T follicular helper cell (primary cell): ENCODE data around the gene ZNF222.

Experiments used
- DNase-seq: peaks from one replicate; pipeline ENCODE4 v3.0.0-alpha.2; 2020; ENCODE audit warnings: low read depth
- total RNA-seq, 2 experiments: gene quantifications; one replicate each; lab custom pipeline; 2026; lab: John Stamatoyannopoulos, UW

The ZNF222 gene
- 4.1 to 7.9 reads per million in 2 experiments for total RNA-seq

GRCh38 chr19:44025217-44025936, at the start of gene ZNF222:
ZNF222 (plus strand) TSS chr19:44025379; CDS start chr19:44025437, 58 bp downstream.
- peak; percentile 61 for DNase-seq

DNA sequence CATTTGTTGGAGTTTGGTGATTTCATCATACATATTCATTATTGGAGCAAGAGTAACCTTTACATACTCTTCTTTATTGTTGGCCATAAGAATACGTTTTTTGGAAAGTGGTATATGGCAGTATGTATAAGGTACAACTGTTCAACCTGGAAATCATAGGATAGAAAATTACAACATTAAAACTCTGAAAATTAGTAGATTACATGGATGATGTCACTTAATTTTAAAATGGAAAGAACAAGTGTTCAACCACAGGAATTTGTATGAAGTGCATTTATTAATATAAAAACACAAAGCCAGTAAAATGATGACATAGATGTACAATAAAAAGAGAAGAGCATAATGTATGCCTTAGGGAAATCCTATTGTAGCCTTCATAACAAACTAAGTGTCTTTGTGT, 48.4 kb upstream of the ZNF222 start:
- DNase-seq = no peak

DNA sequence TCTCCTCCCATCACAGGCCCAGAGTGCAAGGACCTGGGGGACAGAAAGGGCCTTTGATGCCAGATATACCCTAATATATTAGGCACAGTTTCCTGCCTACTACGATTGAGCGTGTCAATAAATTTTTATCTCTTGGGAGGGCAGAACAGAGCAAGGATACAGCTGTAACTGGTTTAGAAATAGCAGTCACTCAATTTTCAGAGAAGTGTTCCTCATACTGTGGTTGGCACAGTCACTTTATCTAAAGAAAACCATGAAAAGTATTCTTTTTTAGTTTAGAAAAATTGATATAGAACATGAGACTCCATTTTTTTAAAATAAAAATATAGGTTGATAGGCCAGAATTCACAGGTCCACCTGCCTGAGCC, 41.7 kb upstream of the ZNF222 start:
- DNase-seq = no peak

GRCh38 chr19:43983912-43984686, 41.1 kb upstream of the ZNF222 start, which contains the start of gene ZNF155:
ZNF155 (plus strand) TSS chr19:43984188; CDS start chr19:43988544, 4,356 bp downstream.
- peak; percentile 42 for DNase-seq

GRCh38 chr19:43984687-43985000, 40.5 kb upstream of the ZNF222 start:
- no peak for DNase-seq

DNA sequence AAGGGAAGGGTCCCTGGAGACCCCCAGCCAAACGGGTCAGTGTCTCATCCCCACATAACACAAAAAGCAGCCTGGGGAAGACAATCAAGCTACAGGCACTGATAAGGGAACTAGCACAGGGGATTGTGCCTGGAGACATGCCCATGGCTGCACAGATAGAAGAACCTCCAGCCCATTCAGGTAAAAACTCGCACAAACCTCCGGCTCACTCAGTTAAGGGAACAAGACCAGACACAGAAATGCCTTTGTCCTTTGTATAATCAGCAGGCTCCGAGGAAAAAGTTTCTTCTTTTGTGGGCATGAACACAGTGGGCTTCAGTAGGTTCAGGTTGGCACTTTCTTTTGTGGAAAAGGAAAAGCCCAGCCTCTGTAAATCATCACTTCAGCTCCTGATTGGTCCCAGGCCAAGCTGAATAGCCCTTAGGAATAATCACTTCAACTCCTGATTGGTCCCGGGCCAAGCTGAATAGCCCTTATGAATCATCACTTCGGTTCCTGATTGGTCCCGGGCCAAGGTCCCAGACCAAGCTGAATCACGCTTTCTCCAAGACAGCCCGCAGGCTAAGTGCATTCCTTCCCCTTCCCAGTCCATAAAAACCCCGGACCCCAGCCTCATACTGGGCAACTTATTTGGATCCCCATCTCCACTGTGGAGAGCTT, 27.4 kb upstream of the ZNF222 start:
- no peak for DNase-seq

DNA sequence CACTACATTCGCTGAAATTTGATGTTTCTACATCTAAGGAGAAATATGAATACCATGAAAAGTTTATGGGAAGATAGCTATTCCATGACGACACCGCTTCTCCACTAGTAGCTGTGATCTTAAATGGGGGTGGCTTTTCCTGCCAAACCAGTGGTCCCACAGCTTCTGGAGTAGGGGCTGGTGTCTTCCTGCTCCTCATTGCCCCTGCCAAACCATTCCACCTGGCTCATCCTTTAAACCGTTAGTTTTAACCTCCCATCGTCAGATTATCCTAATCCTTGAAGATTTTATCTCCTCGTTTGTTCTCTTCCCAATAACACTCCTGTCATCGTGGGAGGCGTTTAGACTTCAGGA, 23.0 kb upstream of the ZNF222 start:
- DNase-seq = no peak

DNA sequence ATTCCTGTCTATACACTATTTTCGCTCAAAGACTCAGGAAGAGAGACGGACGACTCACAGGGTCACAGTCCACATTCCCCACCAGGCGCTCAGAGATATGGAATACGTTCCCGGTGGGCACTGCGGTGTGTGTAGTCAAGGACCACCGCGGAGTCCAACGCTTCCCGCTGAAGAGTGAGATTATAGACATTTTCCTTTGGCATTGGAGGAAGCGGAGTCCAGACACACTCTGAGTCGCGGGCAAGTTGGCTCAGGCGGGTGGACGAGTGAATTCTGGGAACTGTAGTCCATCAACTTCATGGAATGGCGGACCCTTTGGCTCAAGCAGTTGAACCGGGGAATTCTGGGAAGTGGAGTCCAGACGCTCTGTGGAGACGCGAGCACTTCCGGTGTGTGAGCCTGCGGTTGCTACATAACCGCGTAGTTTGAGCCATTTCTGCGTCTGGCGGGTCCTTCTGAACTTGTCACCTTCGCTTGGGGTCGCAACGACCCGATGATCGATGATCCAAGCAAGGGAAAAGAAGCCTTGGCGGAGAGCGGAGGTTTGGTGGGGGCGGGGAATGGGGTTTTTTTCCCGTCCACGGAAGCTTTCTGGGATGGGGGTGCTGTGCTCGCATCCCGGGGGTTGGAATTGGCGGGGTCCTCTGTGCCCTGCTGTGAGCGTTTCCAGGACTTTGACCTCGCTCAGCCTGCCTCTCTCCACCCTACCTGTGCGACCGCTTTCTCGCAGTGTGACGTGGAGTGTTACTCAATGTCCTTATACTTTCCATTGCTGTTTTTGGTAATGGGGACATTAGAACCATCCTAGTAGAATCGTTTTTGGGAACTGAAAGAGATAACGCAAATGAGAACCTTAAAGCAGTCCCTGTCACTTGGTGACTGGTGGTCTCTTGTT, 22.4 kb upstream of the ZNF222 start, which contains the start of gene ZNF230:
ZNF230 (plus strand) TSS at position 392 of the 895 bp plus-strand sequence. CDS start 4,122 bp downstream, outside the sequence.
- peak; percentile 75 for DNase-seq

GRCh38 chr19:44003461-44004009, 21.6 kb upstream of the ZNF222 start:
- DNase-seq = no peak

- no peak for DNase-seq
Measured at GRCh38 chr19:44005973-44006372, 19.2 kb upstream of the ZNF222 start.

DNA sequence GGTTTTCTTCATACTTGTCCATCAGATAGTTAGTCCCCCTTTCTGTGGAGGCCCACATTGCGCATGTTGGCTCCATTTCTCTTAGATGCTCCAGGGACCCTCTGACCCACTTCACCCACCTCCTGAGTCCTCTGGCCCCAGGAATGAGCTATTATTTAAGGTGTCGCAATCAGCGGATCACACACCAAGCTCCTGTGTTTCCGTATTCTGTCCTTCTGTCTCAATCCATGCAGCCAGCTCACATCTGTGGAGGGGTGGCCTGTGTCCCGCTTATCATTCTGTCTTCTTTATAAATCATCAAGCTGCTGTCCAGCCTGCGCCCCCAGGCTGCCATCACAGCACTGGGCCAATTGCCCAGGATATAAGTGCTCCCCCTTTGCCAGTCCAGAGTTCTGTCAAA, 17.7 kb upstream of the ZNF222 start:
- no peak for DNase-seq

DNA sequence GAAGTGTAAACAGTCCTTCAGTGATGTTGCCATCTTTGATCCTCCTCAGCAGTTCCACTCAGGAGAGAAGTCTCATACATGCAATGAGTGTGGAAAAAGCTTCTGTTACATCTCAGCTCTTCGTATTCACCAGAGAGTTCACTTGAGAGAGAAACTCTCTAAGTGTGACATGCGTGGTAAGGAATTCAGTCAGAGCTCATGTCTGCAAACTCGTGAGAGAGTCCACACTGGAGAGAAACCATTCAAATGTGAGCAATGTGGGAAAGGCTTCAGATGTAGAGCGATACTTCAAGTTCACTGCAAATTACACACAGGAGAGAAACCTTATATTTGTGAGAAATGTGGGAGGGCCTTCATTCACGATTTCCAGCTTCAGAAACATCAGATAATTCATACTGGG, 14.7 kb upstream of the ZNF222 start:
- DNase-seq = no peak

GRCh38 chr19:44019498-44019897, 5.7 kb upstream of the ZNF222 start:
- no peak for DNase-seq

- no peak for DNase-seq
Measured at GRCh38 chr19:44021221-44021620, 4.0 kb upstream of the ZNF222 start.

- no peak for DNase-seq
Measured at GRCh38 chr19:44024900-44025216, 321 bp upstream of the ZNF222 start.

GRCh38 chr19:44026622-44027021, 1.4 kb downstream of the ZNF222 start:
- no peak for DNase-seq

DNA sequence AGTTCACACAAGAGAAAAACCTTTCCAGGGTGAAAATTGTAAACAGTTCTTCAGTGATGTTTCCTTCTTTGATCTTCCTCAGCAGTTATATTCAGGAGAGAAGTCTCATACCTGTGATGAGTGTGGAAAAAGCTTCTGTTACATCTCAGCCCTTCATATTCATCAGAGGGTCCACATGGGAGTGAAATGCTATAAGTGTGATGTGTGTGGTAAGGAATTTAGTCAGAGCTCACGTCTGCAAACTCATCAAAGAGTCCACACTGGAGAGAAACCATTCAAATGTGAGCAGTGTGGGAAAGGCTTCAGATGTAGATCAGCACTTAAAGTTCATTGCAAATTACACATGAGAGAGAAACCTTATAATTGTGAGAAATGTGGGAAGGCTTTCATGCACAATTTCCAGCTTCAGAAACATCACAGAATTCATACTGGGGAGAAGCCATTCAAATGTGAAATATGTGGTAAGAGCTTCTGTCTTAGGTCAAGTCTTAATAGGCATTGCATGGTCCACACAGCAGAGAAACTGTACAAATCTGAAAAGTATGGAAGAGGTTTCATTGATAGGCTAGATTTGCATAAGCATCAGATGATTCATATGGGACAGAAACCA, 6.9 kb downstream of the ZNF222 start:
- no peak for DNase-seq

DNA sequence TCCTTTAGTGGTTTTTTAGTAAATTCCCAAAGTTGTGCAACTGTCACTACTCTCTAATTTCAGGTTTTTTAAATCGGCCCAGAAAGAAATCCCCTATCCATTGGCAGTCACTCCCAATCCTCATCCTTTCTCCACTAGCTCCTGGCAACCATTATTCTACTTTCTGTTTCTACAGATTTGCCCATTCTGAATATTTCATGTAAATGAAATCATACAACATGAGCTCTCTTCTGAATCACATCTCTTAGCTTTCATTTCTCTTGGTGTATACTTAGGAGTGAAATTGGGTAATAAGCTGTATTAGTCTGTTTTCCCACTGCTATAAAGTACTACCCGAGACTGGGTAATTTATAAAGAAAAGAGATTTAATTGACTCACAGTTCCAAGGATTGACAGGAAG, 17.0 kb downstream of the ZNF222 start:
- no peak for DNase-seq

DNA sequence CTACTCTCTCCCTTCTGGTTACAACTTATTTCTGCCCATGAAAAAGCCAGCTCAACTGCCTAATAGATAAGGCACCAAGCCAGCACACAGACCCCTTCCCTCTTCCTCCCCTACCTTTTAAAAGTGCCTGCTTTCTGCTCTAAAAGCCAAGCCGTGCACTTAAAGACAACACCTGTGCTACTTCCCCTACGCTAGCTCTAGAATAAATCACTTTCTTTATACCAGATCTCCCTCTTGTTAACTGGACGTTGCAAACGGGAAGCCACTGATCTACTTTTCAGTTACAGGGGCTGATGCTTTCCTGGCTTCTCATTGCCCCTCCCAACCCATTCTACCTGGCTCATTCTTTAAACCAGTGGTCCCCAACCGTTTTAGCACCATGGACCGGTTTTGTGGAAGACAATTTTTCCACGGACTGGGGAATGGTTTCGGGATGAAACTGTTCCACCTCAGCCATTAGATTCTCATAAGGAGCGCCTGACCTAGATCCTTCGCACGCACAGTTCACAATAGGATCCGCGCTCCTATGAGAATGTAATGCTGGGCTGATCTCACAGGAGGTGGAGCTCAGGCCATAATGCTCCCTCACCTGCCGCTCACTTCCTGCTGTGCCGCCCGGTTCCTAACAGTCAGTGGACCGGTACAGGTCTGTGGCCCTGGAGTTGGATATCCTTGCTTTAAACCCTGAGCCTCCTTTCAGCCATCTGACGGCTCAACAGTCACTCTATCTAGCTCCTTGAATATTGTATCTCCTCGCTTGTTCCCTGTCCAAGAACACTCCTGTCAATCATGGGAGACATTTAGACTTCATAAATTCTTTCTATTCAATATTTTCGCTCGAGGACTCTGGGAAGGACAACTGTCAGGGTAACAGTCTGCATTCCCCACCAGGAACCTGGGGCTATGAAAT, 25.8 kb downstream of the ZNF222 start:
- DNase-seq = no peak
